ENCODE measurements around the gene GAS6.
"Not testable (repeated sequence)": the region's sequence is repeated elsewhere in the genome, so short reads cannot be mapped to it uniquely, and the experiment has no call there.

DNA sequence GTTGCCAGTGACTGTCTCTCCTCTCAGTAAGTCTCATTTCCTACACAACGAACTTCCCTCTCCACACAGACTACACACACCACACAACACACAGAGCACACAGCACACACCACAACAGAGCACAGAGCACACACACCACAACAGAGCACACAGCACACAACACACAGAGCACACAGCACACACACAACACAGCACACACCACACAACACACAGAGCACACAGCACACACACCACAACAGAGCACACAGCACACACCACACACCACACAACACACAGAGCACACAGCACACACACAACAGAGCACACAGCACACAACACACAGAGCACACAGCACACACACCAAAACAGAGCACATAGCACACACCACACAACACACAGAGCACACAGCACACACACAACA lies 68.5 kb downstream of the GAS6 start:
- TF ChIP-seq, protein P1, sequence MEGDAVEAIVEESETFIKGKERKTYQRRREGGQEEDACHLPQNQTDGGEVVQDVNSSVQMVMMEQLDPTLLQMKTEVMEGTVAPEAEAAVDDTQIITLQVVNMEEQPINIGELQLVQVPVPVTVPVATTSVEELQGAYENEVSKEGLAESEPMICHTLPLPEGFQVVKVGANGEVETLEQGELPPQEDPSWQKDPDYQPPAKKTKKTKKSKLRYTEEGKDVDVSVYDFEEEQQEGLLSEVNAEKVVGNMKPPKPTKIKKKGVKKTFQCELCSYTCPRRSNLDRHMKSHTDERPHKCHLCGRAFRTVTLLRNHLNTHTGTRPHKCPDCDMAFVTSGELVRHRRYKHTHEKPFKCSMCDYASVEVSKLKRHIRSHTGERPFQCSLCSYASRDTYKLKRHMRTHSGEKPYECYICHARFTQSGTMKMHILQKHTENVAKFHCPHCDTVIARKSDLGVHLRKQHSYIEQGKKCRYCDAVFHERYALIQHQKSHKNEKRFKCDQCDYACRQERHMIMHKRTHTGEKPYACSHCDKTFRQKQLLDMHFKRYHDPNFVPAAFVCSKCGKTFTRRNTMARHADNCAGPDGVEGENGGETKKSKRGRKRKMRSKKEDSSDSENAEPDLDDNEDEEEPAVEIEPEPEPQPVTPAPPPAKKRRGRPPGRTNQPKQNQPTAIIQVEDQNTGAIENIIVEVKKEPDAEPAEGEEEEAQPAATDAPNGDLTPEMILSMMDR (IDR thresholded peaks at IDR 0.05; ENCODE audit: low read depth, low read length) = not testable (repeated sequence)
- TF ChIP-seq EZH2phosphoT487 (IDR thresholded peaks at IDR 0.05; ENCODE audit: low read depth) = not testable (repeated sequence)

Measured in OCI-LY3 (cell line).